PC-9 (cell line): ENCODE results near the gene SLC5A1.

Source experiments
- EZH2 ChIP-seq: fragments of 200-600 bp; sonication (generic); IDR thresholded peaks from 2 replicates; pipeline ENCODE4 v1.8.0; 2017; ENCODE audit warnings: antibody characterized with exemption, low read depth
- TF ChIP-seq, protein P1 (sequence below): fragments of 200-600 bp; sonication (generic); conservative IDR thresholded peaks from 2 replicates; pipeline ENCODE4 v1.6.1; 2017; ENCODE audit warnings: mixed run types, antibody characterized with exemption, mild to moderate bottlenecking, moderate library complexity

GRCh38 chr22:32058656-32059260 is 15.7 kb downstream of the SLC5A1 start:
- no peak for TF ChIP-seq EZH2
- TF ChIP-seq, protein P1, sequence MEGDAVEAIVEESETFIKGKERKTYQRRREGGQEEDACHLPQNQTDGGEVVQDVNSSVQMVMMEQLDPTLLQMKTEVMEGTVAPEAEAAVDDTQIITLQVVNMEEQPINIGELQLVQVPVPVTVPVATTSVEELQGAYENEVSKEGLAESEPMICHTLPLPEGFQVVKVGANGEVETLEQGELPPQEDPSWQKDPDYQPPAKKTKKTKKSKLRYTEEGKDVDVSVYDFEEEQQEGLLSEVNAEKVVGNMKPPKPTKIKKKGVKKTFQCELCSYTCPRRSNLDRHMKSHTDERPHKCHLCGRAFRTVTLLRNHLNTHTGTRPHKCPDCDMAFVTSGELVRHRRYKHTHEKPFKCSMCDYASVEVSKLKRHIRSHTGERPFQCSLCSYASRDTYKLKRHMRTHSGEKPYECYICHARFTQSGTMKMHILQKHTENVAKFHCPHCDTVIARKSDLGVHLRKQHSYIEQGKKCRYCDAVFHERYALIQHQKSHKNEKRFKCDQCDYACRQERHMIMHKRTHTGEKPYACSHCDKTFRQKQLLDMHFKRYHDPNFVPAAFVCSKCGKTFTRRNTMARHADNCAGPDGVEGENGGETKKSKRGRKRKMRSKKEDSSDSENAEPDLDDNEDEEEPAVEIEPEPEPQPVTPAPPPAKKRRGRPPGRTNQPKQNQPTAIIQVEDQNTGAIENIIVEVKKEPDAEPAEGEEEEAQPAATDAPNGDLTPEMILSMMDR, result no peak
